ENCODE data around the gene PPP2R5C. TPM values are rescaled to one million over a fixed set of nuclear protein-coding genes. Genes with fewer than 3 reads are reported as not detected.

Gene PPP2R5C
- total and polyA plus RNA-seq, 2 experiments from 2014 or later = 60.4 to 84.9 TPM

- Histone ChIP-seq H3K9me3 (ENCODE audit: low read depth) (no peaks in the 10 kb centered on the region), H3K4me3 (no peak overlapping the region), H3K36me3 (peaks cover 20% of the 10 kb centered on the region), H3K4me1 (ENCODE audit: low read depth) (no peaks in the 10 kb centered on the region), H3K27me3 (no peaks in the 10 kb centered on the region), H3K27ac (no peak overlapping the region)
- DNase-seq (ENCODE audit: low read depth in 1 of 2, low spot score in 1 of 2) = no peak
- no peak for TF ChIP-seq CTCF (IDR thresholded peaks at IDR 0.05; ENCODE audit: low read depth, low read length)
Measured at GRCh38 chr14:101884934-101885576, 123.5 kb downstream of the PPP2R5C start.

- Histone ChIP-seq H3K9me3 (ENCODE audit: low read depth) (no peaks in the 10 kb centered on the region), H3K4me3 (no peak overlapping the region), H3K4me1 (ENCODE audit: low read depth) (no peaks in the 10 kb centered on the region), H3K27me3 (no peaks in the 10 kb centered on the region), H3K27ac (no peak overlapping the region), H3K36me3 (peaks cover 27% of the 10 kb centered on the region)
- no peak for TF ChIP-seq CTCF (IDR thresholded peaks at IDR 0.05; ENCODE audit: low read depth, low read length)
- DNase-seq (ENCODE audit: low read depth in 1 of 2, low spot score in 1 of 2) = no peak
Measured at GRCh38 chr14:101887219-101887618, 125.7 kb downstream of the PPP2R5C start.

GRCh38 chr14:101888182-101888581, 126.7 kb downstream of the PPP2R5C start:
- H3K27ac ChIP-seq = no peak overlapping the region
- no peak overlapping the region for H3K4me3 ChIP-seq
- peaks cover 30% of the 10 kb centered on the region for H3K36me3 ChIP-seq
- DNase-seq (ENCODE audit: low read depth in 1 of 2, low spot score in 1 of 2) = no peak
- no peaks in the 10 kb centered on the region for H3K4me1 ChIP-seq (ENCODE audit: low read depth)
- no peaks in the 10 kb centered on the region for H3K27me3 ChIP-seq
- no peaks in the 10 kb centered on the region for H3K9me3 ChIP-seq (ENCODE audit: low read depth)
- no peak for TF ChIP-seq CTCF (IDR thresholded peaks at IDR 0.05; ENCODE audit: low read depth, low read length)

GRCh38 chr14:101889366-101889765, 127.9 kb downstream of the PPP2R5C start:
- Histone ChIP-seq H3K4me3 (no peak overlapping the region), H3K4me1 (ENCODE audit: low read depth) (no peaks in the 10 kb centered on the region), H3K9me3 (ENCODE audit: low read depth) (no peaks in the 10 kb centered on the region), H3K27ac (no peak overlapping the region), H3K27me3 (no peaks in the 10 kb centered on the region), H3K36me3 (peaks cover 30% of the 10 kb centered on the region)
- no peak for TF ChIP-seq CTCF (IDR thresholded peaks at IDR 0.05; ENCODE audit: low read depth, low read length)
- no peak for DNase-seq (ENCODE audit: low read depth in 1 of 2, low spot score in 1 of 2)

- Histone ChIP-seq H3K9me3 (ENCODE audit: low read depth) (no peaks in the 10 kb centered on the region), H3K27me3 (no peaks in the 10 kb centered on the region), H3K4me3 (no peak overlapping the region), H3K27ac (no peak overlapping the region), H3K4me1 (ENCODE audit: low read depth) (no peaks in the 10 kb centered on the region), H3K36me3 (peaks cover 35% of the 10 kb centered on the region)
- no peak for TF ChIP-seq CTCF (IDR thresholded peaks at IDR 0.05; ENCODE audit: low read depth, low read length)
- peak in 1 of 2 donors; percentile 15 for DNase-seq (ENCODE audit: low read depth in 1 of 2, low spot score in 1 of 2)
Measured at GRCh38 chr14:101889898-101890297, 128.4 kb downstream of the PPP2R5C start.

Data from cardiac muscle cell (in vitro differentiated cells and primary cell).